Suprapubic skin (tissue), 4 donors: ENCODE results near the gene RTP3.

ENCODE experiments used
- CTCF ChIP-seq, 2 donors: fragments of 200-600 bp in 1 of 2; fragments of 450-650 bp in 1 of 2; sonication (generic) in 1 of 2; IDR thresholded peaks; one replicate each; pipeline ENCODE4 v1.5.1; 2016 to 2019; ENCODE audit warnings: antibody characterized with exemption in 2 of 2, mild to moderate bottlenecking in 1 of 2, moderate library complexity in 1 of 2
- EP300 ChIP-seq: sonication (generic); formaldehyde crosslinking; IDR thresholded peaks from one replicate; pipeline ENCODE4 v1.6.1; 2017; ENCODE audit warnings: antibody characterized with exemption
- POLR2A ChIP-seq, 2 donors: fragments of 450-650 bp; IDR thresholded peaks; one replicate each; pipeline ENCODE4 v1.6.1; 2017; ENCODE audit warnings: antibody characterized with exemption in 2 of 2, mild to moderate bottlenecking in 2 of 2, moderate library complexity in 2 of 2
- POLR2AphosphoS5 ChIP-seq, 3 donors: sonication (generic); formaldehyde crosslinking; IDR thresholded peaks; one replicate each; pipeline ENCODE4 v1.6.1; 2017; ENCODE audit warnings: antibody characterized with exemption in 3 of 3

GRCh38 chr3:46478341-46478740, 19.4 kb upstream of the RTP3 start:
- TF ChIP-seq POLR2A (IDR thresholded peaks at IDR 0.05) (no peak), CTCF (IDR thresholded peaks at IDR 0.05) (no peak), POLR2AphosphoS5 (IDR thresholded peaks at IDR 0.05) (no peak), EP300 (no peak)
